Measurements from ENCODE around the gene SEC11C. TPM values are rescaled to one million over a fixed set of nuclear protein-coding genes. Genes with fewer than 3 reads are reported as not detected.

The SEC11C gene
- total RNA-seq, 6 donors from 2014 or later = 12.6 to 78.3 (median 63.0) TPM

DNA sequence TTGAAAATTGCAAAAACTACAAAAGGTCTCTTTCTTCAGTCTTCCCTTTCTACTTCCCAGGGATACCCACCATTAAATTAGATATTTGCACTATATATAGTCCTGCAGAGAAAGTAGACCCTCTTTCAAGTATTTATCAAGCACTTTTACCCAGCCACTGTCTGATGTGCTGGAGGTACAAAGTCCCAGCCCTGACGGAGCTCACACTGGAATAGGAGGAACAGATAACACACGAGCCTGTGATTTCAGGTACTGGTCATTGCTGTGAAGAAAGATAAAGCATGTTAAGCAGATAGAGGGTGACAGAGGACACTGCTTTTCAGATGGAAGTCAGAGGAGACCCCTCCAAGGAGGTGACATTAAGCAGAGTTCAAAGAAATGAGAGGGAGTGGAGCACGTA, 19.6 kb downstream of the SEC11C start:
- TF ChIP-seq, protein P1, sequence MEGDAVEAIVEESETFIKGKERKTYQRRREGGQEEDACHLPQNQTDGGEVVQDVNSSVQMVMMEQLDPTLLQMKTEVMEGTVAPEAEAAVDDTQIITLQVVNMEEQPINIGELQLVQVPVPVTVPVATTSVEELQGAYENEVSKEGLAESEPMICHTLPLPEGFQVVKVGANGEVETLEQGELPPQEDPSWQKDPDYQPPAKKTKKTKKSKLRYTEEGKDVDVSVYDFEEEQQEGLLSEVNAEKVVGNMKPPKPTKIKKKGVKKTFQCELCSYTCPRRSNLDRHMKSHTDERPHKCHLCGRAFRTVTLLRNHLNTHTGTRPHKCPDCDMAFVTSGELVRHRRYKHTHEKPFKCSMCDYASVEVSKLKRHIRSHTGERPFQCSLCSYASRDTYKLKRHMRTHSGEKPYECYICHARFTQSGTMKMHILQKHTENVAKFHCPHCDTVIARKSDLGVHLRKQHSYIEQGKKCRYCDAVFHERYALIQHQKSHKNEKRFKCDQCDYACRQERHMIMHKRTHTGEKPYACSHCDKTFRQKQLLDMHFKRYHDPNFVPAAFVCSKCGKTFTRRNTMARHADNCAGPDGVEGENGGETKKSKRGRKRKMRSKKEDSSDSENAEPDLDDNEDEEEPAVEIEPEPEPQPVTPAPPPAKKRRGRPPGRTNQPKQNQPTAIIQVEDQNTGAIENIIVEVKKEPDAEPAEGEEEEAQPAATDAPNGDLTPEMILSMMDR (IDR thresholded peaks at IDR 0.05) = no peak
- TF ChIP-seq EP300 (IDR thresholded peaks at IDR 0.05) (no peak), POLR2A (IDR thresholded peaks at IDR 0.05) (no peak), POLR2AphosphoS5 (IDR thresholded peaks at IDR 0.05) (no peak)
- Histone ChIP-seq H3K9me3 (no peaks in the 10 kb centered on the region), H3K4me1 (no peaks in the 10 kb centered on the region), H3K27ac (no peak overlapping the region), H3K27me3 (no peaks in the 10 kb centered on the region), H3K4me3 (no peak overlapping the region), H3K36me3 (peaks cover 0 to 36% (median 7%) of the 10 kb centered on the region in 4 donors)
- DNase-seq (no peak), ATAC-seq (ENCODE audit: low FRiP score in 2 of 2) (no peak)
- 90 to 94% methylated on average over 3 of the region's 3 CpGs for WGBS, 2 donors

DNA sequence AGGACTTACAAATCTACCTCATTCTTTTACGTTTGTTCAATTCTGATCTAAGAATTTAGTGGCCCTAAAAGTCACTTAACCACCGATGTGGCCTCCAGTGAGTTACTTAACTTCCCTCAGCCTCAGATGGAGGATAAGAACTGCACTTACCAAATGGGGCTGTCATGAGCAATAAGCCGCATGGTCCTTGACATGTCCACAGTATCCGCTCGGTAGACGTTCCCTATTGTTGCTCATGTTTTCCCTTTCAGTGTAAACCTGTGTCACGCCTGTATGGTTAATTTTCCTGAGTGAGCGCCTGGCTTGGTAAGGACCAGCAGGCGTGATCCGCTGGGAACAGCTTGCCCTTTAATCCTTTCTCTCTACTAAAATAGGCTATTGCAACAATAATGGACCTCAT, 20.3 kb downstream of the SEC11C start:
- WGBS, 2 donors = 87 to 94% methylated on average over 10 of the region's 10 CpGs
- TF ChIP-seq EP300 (IDR thresholded peaks at IDR 0.05) (no peak), POLR2AphosphoS5 (IDR thresholded peaks at IDR 0.05) (no peak), POLR2A (IDR thresholded peaks at IDR 0.05) (no peak)
- TF ChIP-seq, protein P1 (IDR thresholded peaks at IDR 0.05) = no peak
- H3K27me3 ChIP-seq = no peaks in the 10 kb centered on the region
- no peaks in the 10 kb centered on the region for H3K4me1 ChIP-seq
- DNase-seq (no peak), ATAC-seq (ENCODE audit: low FRiP score in 2 of 2) (no peak)
- no peak overlapping the region for H3K4me3 ChIP-seq
- no peak overlapping the region for H3K27ac ChIP-seq
- H3K9me3 ChIP-seq = no peaks in the 10 kb centered on the region
- H3K36me3 ChIP-seq = peaks cover 0 to 30% (median 7%) of the 10 kb centered on the region in 4 donors

DNA sequence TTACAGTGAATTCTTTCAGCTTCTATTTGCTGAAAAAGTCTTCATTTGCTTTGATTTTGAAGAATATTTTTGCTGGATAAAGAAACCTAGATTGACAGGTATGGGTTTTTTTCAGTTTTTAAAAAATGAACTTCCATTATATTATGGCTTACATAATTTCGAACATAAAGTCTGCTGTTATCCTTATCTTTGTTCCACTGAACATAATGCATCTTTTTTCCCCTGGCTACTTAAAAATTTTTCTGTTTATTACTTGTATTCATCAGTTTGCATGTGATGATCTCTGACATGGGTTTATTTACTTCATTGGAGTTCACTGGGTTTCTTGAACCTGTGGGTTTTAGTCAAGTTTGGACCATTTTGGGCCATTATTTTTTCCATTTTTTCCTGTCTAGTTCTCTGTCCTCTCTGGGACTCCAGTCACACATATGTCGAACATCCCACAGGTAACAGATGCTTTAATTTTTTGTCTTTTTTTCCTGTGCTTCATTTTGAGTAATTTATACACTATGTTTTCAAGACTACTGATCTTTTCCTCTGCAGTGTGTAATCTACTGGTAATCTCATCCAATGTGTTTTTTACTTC, 33.1 kb downstream of the SEC11C start:
- WGBS, 2 donors = 84 to 87% methylated on average over 2 of the region's 2 CpGs
- ATAC-seq (ENCODE audit: low FRiP score in 2 of 2) (no peak), DNase-seq (no peak)
- Histone ChIP-seq H3K27me3 (no peaks in the 10 kb centered on the region), H3K4me3 (no peak overlapping the region), H3K36me3 (no peaks in the 10 kb centered on the region), H3K4me1 (no peaks in the 10 kb centered on the region), H3K27ac (no peak overlapping the region), H3K9me3 (peaks cover 5 to 17% (median 14%) of the 10 kb centered on the region in 4 donors)
- TF ChIP-seq POLR2A (IDR thresholded peaks at IDR 0.05) (no peak), EP300 (IDR thresholded peaks at IDR 0.05) (no peak)

DNA sequence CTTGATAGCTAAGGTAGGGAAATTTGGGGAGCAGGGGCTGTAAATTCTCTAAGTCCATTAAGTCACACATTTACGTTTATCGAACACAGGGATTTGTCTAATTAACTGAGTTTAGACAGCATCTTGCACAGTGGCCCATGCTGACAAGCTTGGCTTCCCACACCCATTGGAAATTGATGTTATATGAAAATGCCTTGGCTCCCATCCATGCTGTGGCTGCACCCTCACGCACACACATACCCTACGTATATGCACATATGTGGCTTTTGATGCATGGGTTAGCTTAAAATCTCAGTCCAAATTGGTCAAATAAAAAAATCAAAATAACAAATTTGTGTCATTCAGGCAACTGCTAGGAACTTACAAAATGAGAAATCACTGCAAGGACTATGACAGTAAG, 37.8 kb downstream of the SEC11C start:
- H3K4me3 ChIP-seq = no peak overlapping the region

DNA sequence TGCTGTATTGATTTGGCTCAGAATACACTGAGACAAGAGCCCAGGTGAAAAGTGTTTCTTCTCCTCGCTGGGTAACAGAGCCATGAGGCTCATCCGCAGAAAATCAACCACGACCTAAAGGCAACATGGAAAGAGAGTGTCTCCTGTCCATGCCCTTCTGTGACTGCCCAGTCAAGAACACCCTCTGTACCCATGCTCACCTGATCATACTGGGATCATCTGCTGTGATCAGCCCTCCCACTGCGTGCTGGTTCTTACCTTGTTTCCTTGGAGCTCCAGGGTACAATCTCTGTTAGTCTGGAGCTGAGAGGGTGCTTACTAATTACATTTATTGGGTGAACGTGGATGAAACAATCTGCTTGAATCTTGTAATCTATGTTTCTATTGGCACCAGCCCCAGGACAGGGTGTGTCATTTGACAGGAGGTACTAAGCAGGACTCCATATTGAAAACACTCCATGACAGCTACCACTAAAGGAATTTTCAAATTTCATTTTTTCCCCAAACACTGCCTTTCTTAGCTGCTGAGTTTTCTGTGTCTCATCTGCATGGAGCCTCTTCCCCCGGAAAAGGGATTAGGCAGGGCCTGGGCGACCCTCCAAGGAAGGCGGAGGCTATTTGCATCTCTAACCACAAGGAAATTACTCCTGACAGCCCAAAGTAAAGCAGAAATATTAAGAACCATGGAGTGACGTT, 40.6 kb downstream of the SEC11C start:
- no peak for TF ChIP-seq POLR2AphosphoS5 (IDR thresholded peaks at IDR 0.05)
- TF ChIP-seq, protein P1 (IDR thresholded peaks at IDR 0.05) = no peak
- TF ChIP-seq EP300 (IDR thresholded peaks at IDR 0.05) = no peak
- no peaks in the 10 kb centered on the region for H3K36me3 ChIP-seq
- H3K4me1 ChIP-seq = no peaks in the 10 kb centered on the region
- no peak for ATAC-seq (ENCODE audit: low FRiP score in 2 of 2)
- H3K9me3 ChIP-seq = no peaks in the 10 kb centered on the region
- DNase-seq = no peak
- WGBS, 2 donors = 53 to 61% methylated on average over 7 to 9 of the region's 9 CpGs
- no peak overlapping the region for H3K27ac ChIP-seq
- H3K27me3 ChIP-seq = no peaks in the 10 kb centered on the region
- H3K4me3 ChIP-seq = no peak overlapping the region

More for the DNA sequence above, 37.8 kb downstream of the SEC11C start:
- Histone ChIP-seq H3K36me3 (no peaks in the 10 kb centered on the region), H3K9me3 (peaks cover 5 to 13% (median 11%) of the 10 kb centered on the region in 4 donors), H3K27ac (no peak overlapping the region), H3K4me1 (no peaks in the 10 kb centered on the region), H3K27me3 (no peaks in the 10 kb centered on the region)
- ATAC-seq (ENCODE audit: low FRiP score in 2 of 2) = no peak
- 89 to 92% methylated on average over 4 of the region's 4 CpGs for WGBS, 2 donors
- no peak for DNase-seq
- no peak for TF ChIP-seq POLR2A (IDR thresholded peaks at IDR 0.05)
- TF ChIP-seq, protein P1 (IDR thresholded peaks at IDR 0.05) = no peak
- TF ChIP-seq EP300 (IDR thresholded peaks at IDR 0.05) = no peak
- no peak for TF ChIP-seq POLR2AphosphoS5 (IDR thresholded peaks at IDR 0.05)
